Measurements from ENCODE around the gene RPRD1B.

Gene RPRD1B

GRCh38 chr20:38138086-38138778 lies 104.7 kb downstream of the RPRD1B start:
- H3K27me3 ChIP-seq (ENCODE audit: control insufficient read depth in 1 of 2, insufficient read depth in 2 of 2, low read length in 2 of 2): no peaks in the 10 kb centered on the region
- peaks cover 35 to 58% of the 10 kb centered on the region in 2 donors for H3K36me3 ChIP-seq (ENCODE audit: control insufficient read depth in 2 of 2, insufficient read depth in 2 of 2, low read length in 2 of 2)
- H3K9me3 ChIP-seq (ENCODE audit: control insufficient read depth in 2 of 2, low read length in 2 of 2): no peaks in the 10 kb centered on the region
- H3K4me3 ChIP-seq (ENCODE audit: low read length in 2 of 2): no peak overlapping the region
- no peak overlapping the region for H3K27ac ChIP-seq (ENCODE audit: low read length)
- H3K4me1 ChIP-seq (ENCODE audit: control insufficient read depth, insufficient read depth, low read length): peaks cover 13% of the 10 kb centered on the region
- H3K9ac ChIP-seq (ENCODE audit: low read length in 2 of 2): no peak overlapping the region

- no peak overlapping the region for H3K27ac ChIP-seq (ENCODE audit: low read length)
- no peak overlapping the region for H3K4me3 ChIP-seq (ENCODE audit: low read length in 2 of 2)
- peaks cover 22% of the 10 kb centered on the region for H3K4me1 ChIP-seq (ENCODE audit: control insufficient read depth, insufficient read depth, low read length)
- H3K9ac ChIP-seq (ENCODE audit: low read length in 2 of 2): no peak overlapping the region
- no peaks in the 10 kb centered on the region for H3K9me3 ChIP-seq (ENCODE audit: control insufficient read depth in 2 of 2, low read length in 2 of 2)
- no peaks in the 10 kb centered on the region for H3K27me3 ChIP-seq (ENCODE audit: control insufficient read depth in 1 of 2, insufficient read depth in 2 of 2, low read length in 2 of 2)
- H3K36me3 ChIP-seq (ENCODE audit: control insufficient read depth in 2 of 2, insufficient read depth in 2 of 2, low read length in 2 of 2): peaks cover 35 to 57% of the 10 kb centered on the region in 2 donors
These were observed 105.8 kb downstream of the RPRD1B start for GRCh38 chr20:38139156-38139912.

GRCh38 chr20:38139977-38140753 lies 106.6 kb downstream of the RPRD1B start:
- Histone ChIP-seq H3K27me3 (ENCODE audit: control insufficient read depth in 1 of 2, insufficient read depth in 2 of 2, low read length in 2 of 2) (no peaks in the 10 kb centered on the region), H3K4me1 (ENCODE audit: control insufficient read depth, insufficient read depth, low read length) (peaks cover 27% of the 10 kb centered on the region), H3K9me3 (ENCODE audit: control insufficient read depth in 2 of 2, low read length in 2 of 2) (no peaks in the 10 kb centered on the region), H3K9ac (ENCODE audit: low read length in 2 of 2) (no peak overlapping the region), H3K27ac (ENCODE audit: low read length) (no peak overlapping the region), H3K36me3 (ENCODE audit: control insufficient read depth in 2 of 2, insufficient read depth in 2 of 2, low read length in 2 of 2) (peaks cover 35 to 51% of the 10 kb centered on the region in 2 donors), H3K4me3 (ENCODE audit: low read length in 2 of 2) (no peak overlapping the region)

GRCh38 chr20:38141204-38141888 lies 107.8 kb downstream of the RPRD1B start:
- Histone ChIP-seq H3K27me3 (ENCODE audit: control insufficient read depth in 1 of 2, insufficient read depth in 2 of 2, low read length in 2 of 2) (no peaks in the 10 kb centered on the region), H3K36me3 (ENCODE audit: control insufficient read depth in 2 of 2, insufficient read depth in 2 of 2, low read length in 2 of 2) (peaks cover 37 to 44% of the 10 kb centered on the region in 2 donors), H3K27ac (ENCODE audit: low read length) (no peak overlapping the region), H3K9me3 (ENCODE audit: control insufficient read depth in 2 of 2, low read length in 2 of 2) (no peaks in the 10 kb centered on the region), H3K4me3 (ENCODE audit: low read length in 2 of 2) (no peak overlapping the region), H3K4me1 (ENCODE audit: control insufficient read depth, insufficient read depth, low read length) (peaks cover 30% of the 10 kb centered on the region), H3K9ac (ENCODE audit: low read length in 2 of 2) (no peak overlapping the region)
